Umbilical cord (tissue), 2 donors: Measurements from ENCODE around the gene VAV1. TPM values are rescaled to one million over a fixed set of nuclear protein-coding genes. Genes with fewer than 3 reads are reported as not detected.

Source experiments
- DNase-seq: peaks from one replicate; pipeline ENCODE4 v3.0.0-alpha.2; 2015; ENCODE audit warnings: low spot score
- total RNA-seq: library from RNA; depleted of rRNA; stranded (reverse); fragments of >200 nt; gene quantifications from one replicate; pipeline ENCODE4 v1.2.3, GENCODE V29; 2014; ENCODE audit warnings: low replicate concordance; ENCODE audit not compliant: insufficient read depth

Gene VAV1, protein sequence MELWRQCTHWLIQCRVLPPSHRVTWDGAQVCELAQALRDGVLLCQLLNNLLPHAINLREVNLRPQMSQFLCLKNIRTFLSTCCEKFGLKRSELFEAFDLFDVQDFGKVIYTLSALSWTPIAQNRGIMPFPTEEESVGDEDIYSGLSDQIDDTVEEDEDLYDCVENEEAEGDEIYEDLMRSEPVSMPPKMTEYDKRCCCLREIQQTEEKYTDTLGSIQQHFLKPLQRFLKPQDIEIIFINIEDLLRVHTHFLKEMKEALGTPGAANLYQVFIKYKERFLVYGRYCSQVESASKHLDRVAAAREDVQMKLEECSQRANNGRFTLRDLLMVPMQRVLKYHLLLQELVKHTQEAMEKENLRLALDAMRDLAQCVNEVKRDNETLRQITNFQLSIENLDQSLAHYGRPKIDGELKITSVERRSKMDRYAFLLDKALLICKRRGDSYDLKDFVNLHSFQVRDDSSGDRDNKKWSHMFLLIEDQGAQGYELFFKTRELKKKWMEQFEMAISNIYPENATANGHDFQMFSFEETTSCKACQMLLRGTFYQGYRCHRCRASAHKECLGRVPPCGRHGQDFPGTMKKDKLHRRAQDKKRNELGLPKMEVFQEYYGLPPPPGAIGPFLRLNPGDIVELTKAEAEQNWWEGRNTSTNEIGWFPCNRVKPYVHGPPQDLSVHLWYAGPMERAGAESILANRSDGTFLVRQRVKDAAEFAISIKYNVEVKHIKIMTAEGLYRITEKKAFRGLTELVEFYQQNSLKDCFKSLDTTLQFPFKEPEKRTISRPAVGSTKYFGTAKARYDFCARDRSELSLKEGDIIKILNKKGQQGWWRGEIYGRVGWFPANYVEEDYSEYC
- 8.2 TPM for total RNA-seq

DNA sequence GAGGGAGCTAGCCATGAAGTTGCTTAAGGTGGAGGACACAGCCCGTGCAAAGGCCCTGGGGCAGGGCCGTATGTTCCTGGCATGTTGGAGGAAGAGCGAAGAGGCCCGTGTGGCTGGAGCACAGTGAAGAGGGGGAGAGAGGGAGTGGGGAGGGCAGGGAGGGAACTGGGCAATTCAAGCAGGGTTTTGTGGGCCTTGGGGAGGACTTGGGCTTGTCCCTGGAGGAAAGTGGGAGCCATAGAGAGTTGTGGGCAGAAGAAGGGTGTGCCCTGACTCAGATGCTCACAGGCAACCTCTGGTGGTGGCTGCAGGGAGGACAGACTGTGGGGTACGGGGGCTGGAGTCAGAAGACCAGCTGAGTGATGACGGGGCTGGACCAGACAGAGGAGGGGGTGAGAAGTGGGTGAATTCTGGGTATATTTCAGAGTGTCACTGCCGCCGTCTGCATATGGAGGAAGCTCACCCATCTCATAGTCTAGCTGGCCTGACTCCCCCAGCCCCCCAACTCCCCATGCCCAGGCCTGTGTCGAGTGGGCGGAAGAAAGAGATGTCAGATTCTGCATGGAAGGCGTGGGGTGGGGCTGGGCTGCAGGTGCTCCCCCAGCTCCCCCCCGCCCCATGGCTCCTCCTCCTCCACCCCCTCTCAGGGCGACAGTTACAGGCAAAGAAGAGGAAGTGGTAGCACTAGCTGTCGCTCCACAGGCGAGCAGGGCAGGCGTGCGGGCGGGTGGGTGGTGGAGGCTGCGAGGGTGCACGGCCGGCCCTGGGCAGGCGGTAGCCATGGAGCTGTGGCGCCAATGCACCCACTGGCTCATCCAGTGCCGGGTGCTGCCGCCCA is at the start of gene VAV1:
VAV1 (plus strand) TSS at position 681 of the 838 bp plus-strand sequence; CDS start at position 781, 100 bp downstream.
- peak; percentile 17 for DNase-seq

DNA sequence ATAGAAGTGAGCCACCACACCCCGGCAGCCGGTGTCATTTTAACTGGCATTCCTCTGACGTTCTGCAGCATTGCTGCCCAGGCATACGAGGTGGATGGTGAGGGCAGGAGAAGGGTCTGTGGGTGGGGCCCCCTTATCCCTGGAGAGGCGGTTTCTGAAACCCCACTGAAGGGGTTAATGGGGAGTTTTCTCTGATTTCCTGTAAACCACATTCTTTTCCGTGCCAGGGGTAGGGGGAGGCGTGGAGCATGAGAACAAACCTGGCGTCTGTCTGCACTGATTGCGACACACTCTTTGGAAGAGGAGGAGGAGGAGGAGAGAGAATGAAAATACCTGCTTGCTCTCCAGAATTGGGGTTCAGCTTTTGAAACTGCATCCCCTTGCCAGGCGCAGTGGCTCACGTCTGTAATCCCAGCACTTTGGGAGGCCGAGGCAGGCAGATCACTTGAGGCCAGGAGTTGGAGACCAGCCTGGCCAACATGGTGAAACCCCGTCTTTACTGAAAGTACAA is 49.3 kb upstream of the VAV1 start:
- peak; percentile 70 for DNase-seq

DNA sequence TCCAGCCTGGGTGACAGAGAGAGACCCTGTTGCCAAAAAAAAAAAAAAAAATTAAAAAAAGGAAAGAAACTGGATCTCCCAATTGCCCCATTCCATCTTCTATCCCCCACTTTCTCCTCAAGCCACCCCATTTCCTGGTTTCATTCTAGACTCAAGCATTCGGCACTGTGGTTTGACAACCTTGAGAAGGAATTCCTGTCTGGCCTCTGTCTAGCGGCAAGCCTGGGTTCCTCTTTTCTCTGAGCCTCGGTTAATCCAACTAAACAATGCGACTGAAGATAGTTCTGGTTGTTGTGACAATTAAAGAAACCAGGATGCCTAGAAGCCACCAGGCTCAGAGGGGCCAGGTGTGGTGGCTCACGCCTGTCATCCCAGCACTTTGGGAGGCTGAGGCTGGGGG is 48.8 kb upstream of the VAV1 start:
- DNase-seq: peak; percentile 38

DNA sequence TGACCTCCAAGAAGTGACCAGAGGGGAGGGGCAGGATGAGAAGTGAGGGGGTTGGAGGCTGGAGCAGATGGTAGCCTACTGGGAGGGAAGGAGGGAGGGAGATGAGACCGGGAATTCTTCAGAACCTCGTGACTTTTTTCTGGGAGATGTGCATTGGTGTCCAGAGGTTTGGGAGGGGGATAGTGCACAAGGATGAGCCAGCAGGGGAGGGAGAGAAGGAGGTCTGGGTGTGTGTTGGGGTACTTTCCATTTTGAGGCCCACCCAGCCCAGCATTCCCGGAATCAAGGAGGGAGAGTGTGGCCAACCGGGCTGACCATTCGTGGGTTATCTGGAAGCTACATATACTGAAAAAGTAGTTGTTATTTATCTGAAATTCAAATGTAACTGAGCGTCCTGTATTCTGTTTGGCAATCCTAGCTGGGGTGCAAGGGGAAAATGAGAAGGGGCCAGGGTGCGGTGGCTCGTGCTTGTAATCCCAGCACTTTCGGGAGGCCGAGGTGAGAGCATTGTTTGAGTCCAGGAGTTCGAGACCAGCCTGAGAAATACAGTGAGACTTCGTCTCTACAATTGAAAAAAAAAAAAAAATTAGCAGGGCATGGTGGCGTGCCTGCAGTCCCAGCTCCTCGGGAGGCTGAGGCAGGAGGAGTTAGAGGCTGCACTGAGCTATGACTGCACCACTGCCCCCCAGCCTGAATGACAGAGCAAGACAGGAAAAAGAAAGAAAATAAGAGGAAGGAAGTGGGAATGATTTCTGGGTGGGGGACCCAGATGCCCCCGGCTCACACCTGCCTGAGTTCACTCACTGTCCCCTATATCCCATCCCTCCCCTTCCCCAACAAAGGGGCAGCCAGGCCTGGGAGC is 47.6 kb upstream of the VAV1 start:
- DNase-seq: no peak

DNA sequence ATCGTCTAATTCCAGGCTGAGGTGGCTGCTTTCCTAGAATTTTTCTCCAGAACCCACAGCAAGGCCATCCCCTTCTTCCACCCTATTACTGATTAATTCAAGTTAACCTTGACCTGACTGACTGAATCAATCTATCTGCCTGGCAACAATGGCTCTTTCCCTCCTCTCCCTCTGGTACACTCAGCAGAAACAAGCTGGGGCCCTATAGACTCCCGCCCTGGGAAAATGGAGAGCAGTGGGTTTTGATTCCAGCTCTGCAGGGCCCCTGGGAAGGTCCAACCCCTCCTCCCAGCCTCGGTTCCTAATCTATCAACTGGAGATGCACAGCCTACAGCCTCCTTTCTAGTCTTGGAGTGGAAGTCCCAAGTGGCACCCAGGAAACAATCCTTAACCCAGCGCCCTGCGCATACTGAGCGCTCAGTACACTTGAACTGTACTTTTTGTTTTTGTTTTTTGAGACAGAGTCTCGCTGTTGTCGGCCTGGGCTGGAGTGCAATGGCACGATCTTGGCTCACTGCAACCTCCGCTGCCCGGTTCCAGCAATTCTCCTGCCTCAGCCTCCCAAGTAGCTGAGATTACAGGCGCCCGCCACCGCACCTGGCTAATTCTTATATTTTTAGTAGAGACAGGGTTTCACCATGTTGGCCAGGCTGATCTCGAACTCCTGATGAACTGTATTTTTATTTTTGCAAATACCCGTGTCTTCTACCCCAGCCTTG is 46.8 kb upstream of the VAV1 start:
- no peak for DNase-seq

DNA sequence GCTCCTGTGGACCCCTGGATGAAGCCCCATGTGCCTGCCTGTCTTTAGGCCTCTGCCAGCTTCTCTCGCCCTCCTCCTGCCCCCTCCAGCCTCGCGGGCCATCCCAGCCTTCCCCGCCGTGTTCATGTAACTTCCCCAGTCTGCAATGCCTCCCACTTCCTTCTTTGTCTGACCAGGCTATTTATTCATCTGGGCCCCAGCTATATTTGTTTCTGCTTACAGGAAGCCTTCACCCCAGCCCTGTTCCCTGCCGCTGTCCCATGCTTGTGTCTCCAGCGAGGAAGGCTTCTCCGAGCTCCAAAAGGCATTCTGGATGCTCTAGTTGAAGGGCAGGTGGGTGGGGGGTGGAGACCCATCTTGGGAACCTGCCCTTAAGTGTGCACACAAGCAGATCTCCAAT is 44.2 kb upstream of the VAV1 start:
- peak; percentile 49 for DNase-seq

DNA sequence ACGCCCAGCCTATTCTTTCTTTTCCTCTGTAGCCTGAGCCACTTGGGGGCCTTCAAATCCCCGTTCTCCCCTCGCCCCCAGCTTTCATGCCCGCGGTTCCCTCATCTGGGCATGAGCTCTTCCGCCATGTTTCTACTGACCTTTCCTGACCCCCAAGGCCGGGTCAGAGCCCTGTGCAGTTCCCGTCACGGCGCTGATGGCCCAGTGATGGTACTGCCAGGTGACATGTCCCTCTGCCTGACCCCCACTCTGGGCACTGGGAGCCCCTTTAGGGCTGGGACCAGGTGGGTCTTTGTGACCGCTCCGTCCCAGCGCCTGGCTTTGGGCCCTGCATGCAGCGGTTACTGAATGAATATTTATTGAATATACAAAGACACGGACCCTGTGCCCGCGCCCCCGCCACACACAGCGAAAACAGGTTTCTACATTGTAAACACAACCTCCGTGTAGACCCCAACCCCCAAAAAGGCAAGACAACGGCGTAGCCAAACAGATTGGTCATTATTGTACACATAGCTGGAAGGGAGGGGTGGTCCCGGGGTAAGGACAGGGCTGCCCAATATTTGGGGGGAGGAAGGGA is 42.8 kb upstream of the VAV1 start:
- DNase-seq: no peak

DNA sequence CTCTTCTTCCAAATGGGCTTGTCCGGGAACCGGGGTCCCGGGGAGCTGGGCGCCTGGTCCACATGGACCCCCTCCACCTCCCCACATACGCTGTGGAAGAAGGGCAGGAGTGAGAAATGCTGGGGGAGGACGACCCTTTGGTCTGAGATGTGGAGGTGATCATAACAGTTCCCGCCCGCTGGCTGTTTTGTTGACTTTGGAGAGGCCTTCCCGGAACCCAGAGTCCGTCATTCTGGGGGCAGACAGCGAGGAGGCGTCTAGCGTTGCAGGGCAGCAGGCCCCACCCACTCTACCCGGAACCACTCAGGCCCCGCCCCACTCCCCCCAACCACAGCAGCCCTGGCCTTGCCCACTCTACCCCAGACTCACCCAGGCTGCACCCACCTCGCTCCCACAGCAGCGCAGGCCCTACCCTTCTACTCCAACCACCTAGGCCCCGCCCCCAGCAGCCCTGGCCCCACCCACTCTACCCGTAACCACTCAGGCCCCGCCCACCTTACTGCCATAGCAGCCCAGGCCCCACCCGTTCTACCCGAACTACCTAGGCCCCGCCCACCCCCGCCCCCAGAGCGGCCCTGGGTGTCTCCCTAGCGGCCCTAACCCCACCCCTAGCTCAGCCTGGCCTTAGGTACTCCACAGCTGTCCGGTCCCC is 42.2 kb upstream of the VAV1 start:
- DNase-seq: peak; percentile 32

DNA sequence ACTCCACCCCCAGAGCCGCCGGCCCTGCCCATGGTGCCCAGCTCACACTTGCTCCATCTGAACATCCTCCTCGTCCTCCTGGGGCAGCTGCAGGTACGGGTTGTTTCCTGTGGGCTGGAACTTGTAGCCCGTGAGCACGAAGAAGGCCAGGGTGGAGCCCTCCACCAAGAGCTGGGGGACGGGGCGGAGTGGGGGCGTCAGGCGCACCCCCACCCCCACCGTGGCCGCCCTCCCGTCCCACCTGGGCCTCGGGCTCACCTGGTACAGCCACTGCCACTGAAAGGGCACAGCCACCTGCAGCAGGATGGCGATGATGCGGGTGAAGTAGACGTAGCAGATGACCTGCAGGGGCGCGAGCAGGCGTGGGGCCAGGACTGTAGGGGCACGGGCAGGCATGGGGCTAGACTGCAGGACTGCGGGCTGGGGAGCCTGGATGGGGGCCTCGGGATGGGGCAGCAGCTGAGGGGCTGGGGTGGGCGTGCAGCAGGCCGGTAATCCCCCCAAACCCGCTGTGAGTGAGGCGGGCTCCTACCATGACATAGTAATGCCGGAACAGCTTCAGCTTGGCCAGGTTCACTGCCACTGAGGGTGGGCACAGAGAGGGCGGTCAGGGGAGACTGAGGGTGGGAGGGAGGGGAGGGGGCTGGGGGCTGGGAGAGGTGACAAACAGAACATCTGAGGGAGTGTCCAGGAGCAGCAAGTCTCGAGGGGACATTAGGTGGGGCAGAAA is 41.4 kb upstream of the VAV1 start:
- no peak for DNase-seq

DNA sequence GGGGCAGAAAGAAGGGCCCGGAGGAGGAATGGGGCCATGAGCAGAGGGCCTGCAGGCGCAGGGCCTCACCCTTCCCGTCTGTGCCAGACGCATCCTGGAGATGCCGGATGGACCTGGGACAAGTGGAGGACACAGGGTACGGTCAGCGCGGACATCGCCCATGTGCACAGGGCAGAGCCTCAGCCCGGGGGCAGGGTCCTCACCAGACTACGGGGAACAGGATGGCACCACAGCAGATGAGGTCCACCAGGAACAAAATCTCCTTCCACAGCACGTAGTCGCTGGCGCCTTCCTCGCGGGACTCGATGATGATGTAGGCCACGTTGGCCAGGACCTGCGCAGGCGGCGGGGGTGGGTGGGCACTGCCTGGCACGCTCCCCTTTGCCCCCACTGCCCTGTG is 40.7 kb upstream of the VAV1 start:
- DNase-seq: no peak

DNA sequence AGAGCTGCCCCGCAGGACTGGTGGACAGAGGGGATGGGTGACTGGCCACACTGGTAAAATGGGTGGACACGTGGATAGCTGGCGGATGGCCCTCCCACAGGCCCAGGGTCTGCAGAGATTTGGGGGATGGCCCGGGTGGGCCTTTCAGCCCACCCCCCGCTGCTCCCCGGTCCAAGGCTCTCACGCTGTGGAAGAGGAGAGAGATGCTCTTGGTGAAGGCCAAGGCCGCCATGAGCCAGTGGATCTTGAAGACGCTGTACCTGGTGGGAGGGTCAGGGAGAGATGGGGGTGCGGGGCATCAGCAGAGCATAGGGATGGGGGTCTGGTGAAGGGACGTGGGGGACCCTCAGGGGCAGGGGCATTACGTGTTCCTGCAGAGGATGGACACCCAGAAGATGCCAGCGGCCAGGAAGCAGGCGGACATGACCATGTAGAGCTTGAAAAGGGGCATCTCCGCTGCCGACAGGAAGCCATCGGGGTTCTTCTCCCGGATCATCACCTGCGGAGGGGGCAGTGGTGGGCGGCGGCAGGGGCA is 39.6 kb upstream of the VAV1 start:
- DNase-seq: no peak

DNA sequence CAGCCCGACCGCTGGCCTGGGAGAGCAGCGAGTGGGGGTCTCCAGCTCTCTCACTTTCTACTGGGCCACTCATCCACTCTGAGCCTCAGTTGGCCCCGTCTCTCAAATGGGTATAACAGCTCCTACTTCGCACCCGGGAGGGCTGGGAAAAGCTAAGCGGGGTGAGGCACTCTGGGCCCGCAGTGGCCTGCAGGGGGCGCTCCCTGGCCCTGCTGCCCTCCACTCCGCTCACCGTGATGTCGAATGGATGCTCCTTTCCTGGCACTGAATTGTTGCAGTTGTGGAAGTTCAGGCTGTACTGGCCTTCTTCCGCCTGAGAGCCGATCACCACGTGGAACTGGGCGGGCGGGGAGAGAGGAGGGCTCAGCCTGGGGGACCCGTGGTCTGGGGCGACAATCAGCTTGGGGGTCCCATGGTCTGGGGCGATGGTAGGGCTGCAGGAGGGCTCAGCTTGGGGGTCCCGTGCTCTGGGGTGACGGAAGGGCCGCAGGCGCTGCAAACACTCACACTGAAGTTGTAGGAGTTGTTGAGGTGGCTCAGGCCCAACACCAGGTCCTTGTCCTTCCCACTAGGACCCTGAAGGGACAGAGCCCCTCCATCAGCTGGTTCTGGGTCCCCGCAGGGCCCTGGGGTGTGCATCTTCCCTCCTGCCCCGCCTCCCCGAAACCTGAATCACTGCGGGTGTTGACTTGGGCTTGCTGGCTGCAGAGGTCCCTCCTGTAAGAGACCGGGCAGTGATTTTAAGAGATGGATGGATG is 39.0 kb upstream of the VAV1 start:
- no peak for DNase-seq

DNA sequence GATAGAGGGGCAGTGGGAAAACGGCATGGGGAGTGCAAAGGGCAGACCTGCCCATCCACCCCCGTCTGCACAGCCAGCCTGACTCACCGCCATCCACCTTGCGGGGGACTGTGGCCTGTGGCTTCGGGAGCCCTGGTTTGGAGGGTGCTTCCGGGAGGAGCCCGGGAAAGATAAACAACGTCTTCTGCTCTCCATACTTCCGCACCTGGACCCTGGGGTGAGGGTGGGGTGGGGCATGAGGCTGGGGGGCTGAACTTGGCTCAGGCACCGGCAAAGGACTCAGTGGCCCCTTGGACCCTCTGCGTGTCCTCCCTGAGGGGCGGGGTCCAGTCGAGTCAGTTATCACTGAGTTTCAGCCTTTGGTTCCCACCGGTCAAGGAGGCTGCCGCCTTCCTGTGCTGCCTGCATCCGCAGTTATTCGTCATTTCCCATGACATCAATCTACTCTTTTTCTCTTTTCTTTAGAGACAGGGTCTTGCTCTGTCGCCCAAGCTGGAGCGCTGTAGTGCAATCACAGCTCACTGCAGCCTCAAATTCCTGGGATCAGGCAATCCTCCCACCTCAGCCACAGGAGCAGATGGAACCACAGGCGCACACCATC is 38.3 kb upstream of the VAV1 start:
- DNase-seq: no peak

DNA sequence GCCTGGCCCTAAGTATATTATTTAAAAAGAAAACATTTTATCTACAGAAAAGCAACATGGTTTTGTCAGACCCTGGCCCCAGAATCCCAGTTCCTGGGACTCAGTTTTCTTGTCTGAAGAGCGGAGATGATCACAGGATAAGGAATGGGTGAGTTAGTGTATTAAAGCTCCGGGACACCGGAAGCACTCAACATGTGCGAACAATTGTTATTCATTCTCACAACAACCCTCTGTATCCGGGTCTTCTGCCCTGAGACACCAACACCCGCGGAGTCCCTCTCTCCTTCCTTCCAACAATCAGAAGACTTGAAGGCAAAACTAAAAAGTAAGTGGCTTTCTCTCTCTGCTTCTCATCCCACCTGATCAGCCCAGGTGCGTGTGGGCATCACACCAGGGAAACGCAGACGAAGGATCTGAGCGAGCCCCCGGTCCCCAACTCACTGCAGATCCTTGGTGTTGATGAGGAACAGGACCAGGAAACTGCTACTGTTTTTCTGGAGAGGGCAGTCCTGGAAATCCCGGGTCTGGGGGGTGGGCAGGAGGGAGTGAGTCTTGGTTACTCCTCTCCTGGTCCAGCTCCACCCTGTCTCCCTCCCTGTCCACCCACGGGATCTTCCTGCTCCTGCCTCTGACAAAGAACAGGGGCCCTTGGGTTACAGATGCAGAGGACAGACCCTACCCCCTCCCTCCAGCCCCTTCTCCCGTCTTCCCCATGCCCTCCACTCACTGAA is 37.2 kb upstream of the VAV1 start:
- DNase-seq: no peak

DNA sequence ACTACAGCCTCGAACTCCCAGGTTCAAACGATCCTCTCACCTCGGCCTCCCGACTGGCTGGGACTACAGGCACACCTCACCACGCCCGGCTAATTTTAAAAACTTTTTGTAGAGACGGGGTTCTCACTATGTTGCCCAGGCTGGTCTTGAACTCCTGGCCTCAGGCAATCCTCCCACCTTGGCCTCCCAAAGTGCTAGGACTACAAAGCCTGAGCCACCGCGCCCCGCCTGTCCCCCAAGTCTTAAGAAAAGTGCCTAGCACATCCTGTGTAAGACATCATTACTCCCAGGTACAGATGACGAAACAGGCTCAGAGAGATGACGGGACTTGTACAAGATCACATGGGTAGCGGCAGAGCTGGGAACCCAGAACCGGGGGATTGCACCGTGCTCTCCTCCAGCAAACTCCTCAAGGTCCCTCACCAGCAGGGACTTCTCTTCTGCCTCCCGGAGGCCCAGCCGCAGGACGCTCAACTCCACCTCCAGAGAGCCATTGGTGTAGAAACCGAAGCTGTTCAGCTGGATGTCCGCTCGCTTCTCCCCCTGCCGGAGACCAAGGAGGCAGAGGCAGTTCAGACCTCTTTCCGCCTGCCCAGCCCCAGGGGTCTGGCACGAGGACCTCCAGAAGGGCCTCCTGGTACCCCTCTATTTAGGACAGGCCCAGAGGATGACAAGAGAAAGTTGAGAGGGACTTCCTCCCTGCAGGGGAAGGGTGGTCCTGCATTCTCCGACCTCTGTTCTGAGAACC is 36.2 kb upstream of the VAV1 start:
- DNase-seq: peak; percentile 93

DNA sequence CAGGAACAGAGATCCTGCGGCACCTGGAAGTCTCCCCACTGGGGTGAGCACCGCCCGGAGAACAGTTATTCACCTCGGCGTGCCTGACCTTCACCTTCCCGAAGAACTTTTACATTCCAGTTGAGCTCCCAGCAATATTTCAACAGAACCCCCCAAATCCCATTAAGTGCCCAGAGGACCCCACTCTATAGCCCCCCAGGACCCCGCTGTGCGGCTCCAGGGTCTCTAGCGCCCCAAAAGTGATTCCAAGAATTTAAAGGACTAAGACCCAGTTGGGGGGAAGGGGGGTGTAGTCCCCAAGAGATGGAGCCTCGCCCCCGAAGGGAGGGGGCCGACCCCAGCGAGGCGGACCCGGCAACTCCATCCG is 35.6 kb upstream of the VAV1 start:
- no peak for DNase-seq
